SK-N-SH (cell line): ENCODE results near the gene AKR1C1. TPM values are rescaled to one million over a fixed set of nuclear protein-coding genes. Genes with fewer than 3 reads are reported as not detected.
"Not testable (repeated sequence)": the region's sequence is repeated elsewhere in the genome, so short reads cannot be mapped to it uniquely, and the experiment has no call there.

ENCODE experiments used
- CTCF ChIA-PET: fragments of 300-600, 350-600 bp; formaldehyde crosslinking; extraction: SDS; loops from one replicate; lab custom pipeline; 2021; lab: Yijun Ruan, JAX
- POLR2A ChIA-PET: fragments of 350-600 bp; sonication (Branson Sonifier 250); formaldehyde crosslinking; extraction: SDS; loops from one replicate; lab custom pipeline; 2020; ENCODE audit warnings: antibody characterized with exemption, inconsistent platforms; lab: Yijun Ruan, JAX
- DNase-seq: peaks from one replicate; pipeline ENCODE4 v3.0.0; 2012
- H2AFZ ChIP-seq: fragments of 200-600 bp; sonication (generic); 2 replicates; pipeline ENCODE4 v1.8.1; 2016; ENCODE audit warnings: antibody characterized with exemption, mild to moderate bottlenecking, low read depth
- H3F3A ChIP-seq: fragments of 200-600 bp; sonication (generic); replicated peaks from 2 replicates; pipeline ENCODE3; 2016; ENCODE audit warnings: antibody characterized with exemption, mild to moderate bottlenecking; ENCODE audit not compliant: insufficient read depth
- H3K27ac ChIP-seq, 2 experiments: fragments of 200-500 bp in 1 of 2; fragments of 200-600 bp in 1 of 2; sonication (Bioruptor generic) in 1 of 2; sonication (generic), shearing (Covaris generic) in 1 of 2; 2 replicates each; pipeline versions ENCODE4 v1.5.1 to v1.6.1; 2014 to 2016; ENCODE audit warnings: low read depth in 2 of 2, inconsistent platforms in 1 of 2, low read length in 1 of 2, mild to moderate bottlenecking in 1 of 2, mixed read lengths in 1 of 2
- H3K27me3 ChIP-seq: fragments of 200-600 bp; sonication (generic), shearing (Covaris generic); 2 replicates; pipeline ENCODE4 v1.6.1; 2016; ENCODE audit warnings: mixed run types; ENCODE audit not compliant: insufficient read depth
- H3K36me3 ChIP-seq, 2 experiments: fragments of 200-500 bp in 1 of 2; fragments of 200-600 bp in 1 of 2; sonication (Bioruptor generic) in 1 of 2; sonication (generic) in 1 of 2; replicated peaks in 1 of 2; 2 replicates each; pipeline versions ENCODE3 to v1.5.1; 2014 to 2016; ENCODE audit warnings: low read length in 1 of 2, mild to moderate bottlenecking in 1 of 2; ENCODE audit not compliant: insufficient read depth in 2 of 2, control insufficient read depth in 1 of 2
- H3K4me1 ChIP-seq, 2 experiments: fragments of 200-500 bp in 1 of 2; fragments of 200-600 bp in 1 of 2; sonication (Bioruptor generic) in 1 of 2; sonication (generic), shearing (Covaris generic) in 1 of 2; 2 replicates each; pipeline versions ENCODE4 v1.5.1 to v1.6.1; 2014 to 2016; ENCODE audit warnings: low read depth in 1 of 2, low read length in 1 of 2, mixed run types in 1 of 2; ENCODE audit not compliant: insufficient read depth in 2 of 2, control insufficient read depth in 1 of 2
- H3K4me2 ChIP-seq: fragments of 200-600 bp; sonication (generic), shearing (Covaris generic); 2 replicates; pipeline ENCODE4 v1.6.1; 2017; ENCODE audit warnings: mixed run types
- H3K4me3 ChIP-seq, 2 experiments: fragments of 200-500 bp in 1 of 2; fragments of 200-600 bp in 1 of 2; sonication (Bioruptor generic) in 1 of 2; sonication (generic), shearing (Covaris generic) in 1 of 2; 2 replicates each; pipeline versions ENCODE4 v1.5.1 to v1.8.1; 2014 to 2016; ENCODE audit warnings: low read depth in 2 of 2, inconsistent platforms in 1 of 2, low read length in 1 of 2, mild to moderate bottlenecking in 1 of 2, mixed read lengths in 1 of 2, moderate library complexity in 1 of 2
- H3K79me2 ChIP-seq: fragments of 200-600 bp; sonication (generic); 2 replicates; pipeline ENCODE4 v1.8.1; 2017; ENCODE audit warnings: mild to moderate bottlenecking; ENCODE audit not compliant: insufficient read depth
- H3K9ac ChIP-seq: fragments of 200-600 bp; sonication (generic); 2 replicates; pipeline ENCODE4 v1.6.1; 2017; ENCODE audit warnings: mixed run types
- H3K9me2 ChIP-seq: fragments of 200-600 bp; sonication (generic); 2 replicates; pipeline ENCODE4 v1.6.1; 2017; ENCODE audit warnings: mixed run types
- H3K9me3 ChIP-seq: fragments of 200-600 bp; sonication (generic); 2 replicates; pipeline ENCODE4 v1.6.1; 2017; ENCODE audit warnings: mixed run types, mild to moderate bottlenecking, moderate library complexity
- H4K20me1 ChIP-seq: fragments of 200-600 bp; sonication (generic); 2 replicates; pipeline ENCODE4 v1.6.1; 2017; ENCODE audit warnings: mild to moderate bottlenecking, mixed run types; ENCODE audit not compliant: insufficient read depth
- CHD2 ChIP-seq: fragments of 150-350 bp; IDR thresholded peaks from 2 replicates; pipeline ENCODE4 v1.6.1; 2018; ENCODE audit warnings: low read length; ENCODE audit not compliant: partially characterized antibody
- EP300 ChIP-seq, 2 experiments: IDR thresholded peaks; 2 replicates each; pipeline versions ENCODE4 v1.4.0 to v1.6.1; 2012; ENCODE audit warnings: borderline replicate concordance in 1 of 2, low read depth in 1 of 2, low read length in 1 of 2
- EZH2phosphoT487 ChIP-seq: fragments of 200-600 bp; sonication (generic); IDR thresholded peaks from 2 replicates; pipeline ENCODE4 v1.6.1; 2017; ENCODE audit warnings: low read depth, mixed run types, mild to moderate bottlenecking, antibody characterized with exemption, moderate library complexity, borderline replicate concordance
- FOXM1 ChIP-seq: IDR thresholded peaks from 2 replicates; pipeline ENCODE4 v1.4.0; 2012; ENCODE audit warnings: low read depth, mild to moderate bottlenecking
- MEF2A ChIP-seq: IDR thresholded peaks from 2 replicates; pipeline ENCODE4 v1.4.0; 2012; ENCODE audit warnings: low read depth, borderline replicate concordance
- NFIC ChIP-seq: IDR thresholded peaks from 2 replicates; pipeline ENCODE4 v1.4.0; 2012; ENCODE audit warnings: borderline replicate concordance
- NRF1 ChIP-seq: IDR thresholded peaks from 2 replicates; pipeline ENCODE4 v1.6.1; 2012; ENCODE audit warnings: low read depth, mild to moderate bottlenecking, low read length
- POLR2AphosphoS5 ChIP-seq: IDR thresholded peaks from 2 replicates; pipeline ENCODE4 v1.6.1; 2012; ENCODE audit warnings: low read depth, low read length
- RCOR1 ChIP-seq: fragments of 150-350 bp; IDR thresholded peaks from 2 replicates; pipeline ENCODE4 v1.6.1; 2017; ENCODE audit warnings: antibody characterized with exemption, low read length
- RFX5 ChIP-seq: IDR thresholded peaks from 2 replicates; pipeline ENCODE4 v1.6.1; 2012; ENCODE audit warnings: mild to moderate bottlenecking, improper control_type of control experiment, low read length
- SMC3 ChIP-seq: IDR thresholded peaks from 2 replicates; pipeline ENCODE4 v1.6.1; 2012; ENCODE audit warnings: low read depth, low read length, improper control_type of control experiment
- WGBS: methylation state at CpG from one replicate; pipeline ENCODE4 v1.1.6; 2017; ENCODE audit warnings: low lambda C conversion rate; 5-methylcytosine and 5-hydroxymethylcytosine counted together
- polyA plus RNA-seq, 3 experiments: library from polyadenylated mRNA; depleted of rRNA; stranded (reverse); fragments of >200 nt; gene quantifications; 2 replicates each; pipeline ENCODE4 v1.2.3, GENCODE V29; 2012
- TF ChIP-seq, protein P1 (sequence below): IDR thresholded peaks from 2 replicates; pipeline ENCODE4 v1.4.0; 2012; ENCODE audit warnings: low read depth, borderline replicate concordance
- TF ChIP-seq, protein P2 (sequence below): fragments of 150-350 bp; IDR thresholded peaks from 2 replicates; pipeline ENCODE4 v1.6.1; 2017; ENCODE audit warnings: antibody characterized with exemption, low read length, low read depth, borderline replicate concordance
- TF ChIP-seq, protein P3 (sequence below): fragments of 150-350 bp; IDR thresholded peaks from 2 replicates; pipeline ENCODE4 v1.6.1; 2016; ENCODE audit warnings: mild to moderate bottlenecking, low read depth, low read length

The AKR1C1 gene
- polyA plus RNA-seq, 1 of the 3 experiments (the other 2 are of a cell fraction), result 1.3 TPM

DNA sequence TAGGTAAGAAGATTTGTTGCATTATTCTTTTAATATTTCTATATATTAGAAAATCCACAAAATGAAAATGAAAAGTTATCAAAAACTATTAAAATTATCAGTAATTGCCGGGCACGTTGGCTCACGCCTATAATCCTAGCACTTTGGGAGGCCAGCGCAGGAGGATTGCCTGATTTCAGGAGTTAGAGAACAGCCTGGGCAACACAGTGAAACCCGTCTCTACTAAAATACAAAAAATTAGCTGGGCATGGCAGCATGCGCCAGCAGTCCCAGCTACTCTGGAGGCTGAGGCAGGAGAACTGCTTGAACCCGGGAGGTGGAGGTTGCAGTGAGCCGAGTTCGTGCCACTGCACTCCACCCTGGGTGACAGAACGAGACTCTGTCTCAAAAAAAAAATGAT is 29.3 kb downstream of the AKR1C1 start:
- H3K27me3 ChIP-seq, H3K9me2 ChIP-seq, CTCF ChIA-PET, DNase-seq, H3K27ac ChIP-seq, H3K79me2 ChIP-seq, H3F3A ChIP-seq, H3K4me3 ChIP-seq, H3K36me3 ChIP-seq, H3K4me1 ChIP-seq, H3K4me2 ChIP-seq, H3K9ac ChIP-seq, POLR2A ChIA-PET, H4K20me1 ChIP-seq, H2AFZ ChIP-seq, H3K9me3 ChIP-seq: not testable (repeated sequence)
- 50% methylated on average over 10 of the region's 10 CpGs for WGBS

DNA sequence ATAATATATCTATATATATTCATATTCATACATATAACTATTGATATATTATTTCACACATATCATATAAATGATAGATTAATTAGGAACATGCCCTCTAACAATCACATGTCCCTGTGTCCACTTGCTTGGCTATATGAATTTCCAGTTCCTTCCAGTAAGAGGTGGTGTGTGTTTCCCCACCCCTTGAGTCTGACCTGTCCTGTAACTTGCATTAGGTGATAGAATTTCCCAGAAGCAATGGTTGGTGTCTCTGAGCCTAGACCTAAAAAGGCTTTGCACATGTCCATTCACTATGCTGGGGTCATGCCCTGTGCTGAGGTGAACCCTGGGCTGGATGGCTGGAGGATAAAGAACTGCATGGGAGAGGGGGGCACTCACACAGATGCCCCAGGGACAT is 31.0 kb downstream of the AKR1C1 start:
- H3K36me3 ChIP-seq, H3K4me3 ChIP-seq, H3K79me2 ChIP-seq, H3K4me1 ChIP-seq, H2AFZ ChIP-seq, POLR2A ChIA-PET, H3K4me2 ChIP-seq, H3K9ac ChIP-seq, H3K27me3 ChIP-seq, H4K20me1 ChIP-seq, DNase-seq, H3F3A ChIP-seq, H3K27ac ChIP-seq, H3K9me3 ChIP-seq, H3K9me2 ChIP-seq, CTCF ChIA-PET: not testable (repeated sequence)

DNA sequence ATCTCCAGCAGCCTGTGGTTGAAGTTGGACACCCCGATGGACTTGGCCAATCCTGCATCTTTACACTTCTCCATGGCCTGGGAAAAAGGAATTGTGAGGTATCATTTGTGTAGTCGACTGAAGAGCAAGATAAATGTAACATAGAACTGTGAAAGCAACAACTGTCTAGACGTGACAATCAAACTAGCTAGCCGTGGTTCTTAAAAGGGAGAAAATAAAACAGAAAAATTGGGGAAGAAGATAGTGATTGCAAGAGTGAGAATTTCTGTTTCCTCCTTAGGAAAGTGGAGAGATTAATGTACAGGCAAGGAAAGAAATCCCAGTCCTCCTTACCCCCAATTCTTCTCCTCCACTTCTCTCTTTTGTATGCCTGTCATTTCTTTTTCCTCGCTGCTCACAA is 35.5 kb downstream of the AKR1C1 start:
- Histone ChIP-seq H3K9ac (no peak overlapping the region), H3K4me3 (no peak overlapping the region), H3K27ac (no peak overlapping the region), H3K4me1 (no peaks in the 10 kb centered on the region), H3F3A (no peaks in the 10 kb centered on the region), H3K36me3 (no peaks in the 10 kb centered on the region), H3K9me3 (no peaks in the 10 kb centered on the region), H3K79me2 (no peaks in the 10 kb centered on the region), H3K27me3 (no peaks in the 10 kb centered on the region), H4K20me1 (no peaks in the 10 kb centered on the region), H3K9me2 (no peaks in the 10 kb centered on the region), H2AFZ (no peak overlapping the region), H3K4me2 (no peak overlapping the region)
- no peak for DNase-seq
- ChIA-PET POLR2A (no interaction called here), CTCF (no interaction called here)
- 19% methylated on average over 5 of the region's 5 CpGs for WGBS
- TF ChIP-seq RFX5 (no peak), MEF2A (no peak)

DNA sequence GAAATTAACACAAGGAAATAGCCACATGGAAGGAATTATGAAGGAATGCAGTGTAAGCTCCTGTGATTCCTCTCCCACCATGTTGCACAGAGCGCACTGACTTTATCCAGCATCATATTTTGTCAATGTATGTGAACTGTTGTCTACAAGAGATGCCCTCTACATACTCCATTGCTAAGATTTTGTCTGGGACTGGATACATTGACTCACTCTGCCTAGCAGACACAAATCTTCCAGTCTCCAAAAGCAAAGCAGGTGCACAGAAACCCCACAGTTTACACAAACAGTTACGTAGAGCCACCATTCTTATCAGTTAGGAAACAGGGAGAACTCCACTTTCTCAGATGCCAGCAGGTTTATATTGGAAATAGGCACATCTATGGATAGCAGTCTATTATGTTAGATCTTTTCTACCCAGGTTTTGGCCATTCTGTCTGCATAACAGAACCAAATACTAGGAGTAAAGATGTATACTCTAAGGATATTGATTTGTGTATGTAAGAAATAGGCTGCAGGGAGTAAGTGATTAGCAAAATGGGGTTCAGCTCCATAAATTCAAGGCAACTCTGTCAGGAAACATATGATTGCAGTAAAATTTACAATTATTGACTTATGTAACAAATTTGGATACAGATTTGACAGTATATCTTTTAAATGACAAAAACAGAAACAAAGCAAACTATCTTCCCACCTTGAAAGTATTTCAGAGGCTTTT is 39.0 kb downstream of the AKR1C1 start:
- H2AFZ ChIP-seq, result no peak overlapping the region
- no peaks in the 10 kb centered on the region for H3K9me3 ChIP-seq
- ChIA-PET POLR2A (no interaction called here), CTCF (no interaction called here)
- no peaks in the 10 kb centered on the region for H3K9me2 ChIP-seq
- no peaks in the 10 kb centered on the region for H3K4me1 ChIP-seq
- no peak for DNase-seq
- no peak overlapping the region for H3K4me3 ChIP-seq
- H3K79me2 ChIP-seq, result no peaks in the 10 kb centered on the region
- no peaks in the 10 kb centered on the region for H3F3A ChIP-seq
- H3K27me3 ChIP-seq, result no peaks in the 10 kb centered on the region; the same call in 1 of the 2 replicates
- H4K20me1 ChIP-seq, result no peaks in the 10 kb centered on the region
- H3K4me2 ChIP-seq, result no peak overlapping the region
- no peaks in the 10 kb centered on the region for H3K36me3 ChIP-seq
- no peak overlapping the region for H3K27ac ChIP-seq
- WGBS, result 40% methylated on average over 2 of the region's 2 CpGs
- no peak overlapping the region for H3K9ac ChIP-seq
- TF ChIP-seq SMC3, result no peak
- TF ChIP-seq, protein P1, sequence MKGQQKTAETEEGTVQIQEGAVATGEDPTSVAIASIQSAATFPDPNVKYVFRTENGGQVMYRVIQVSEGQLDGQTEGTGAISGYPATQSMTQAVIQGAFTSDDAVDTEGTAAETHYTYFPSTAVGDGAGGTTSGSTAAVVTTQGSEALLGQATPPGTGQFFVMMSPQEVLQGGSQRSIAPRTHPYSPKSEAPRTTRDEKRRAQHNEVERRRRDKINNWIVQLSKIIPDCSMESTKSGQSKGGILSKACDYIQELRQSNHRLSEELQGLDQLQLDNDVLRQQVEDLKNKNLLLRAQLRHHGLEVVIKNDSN, result no peak
- no peak for TF ChIP-seq RCOR1
- no peak for TF ChIP-seq EZH2phosphoT487
- TF ChIP-seq CHD2, result no peak
- TF ChIP-seq POLR2AphosphoS5, result no peak
- no peak for TF ChIP-seq EP300 (IDR thresholded peaks at IDR 0.05; ENCODE audit: borderline replicate concordance in 1 of 2, low read depth in 1 of 2, low read length in 1 of 2)
- TF ChIP-seq, protein P2, sequence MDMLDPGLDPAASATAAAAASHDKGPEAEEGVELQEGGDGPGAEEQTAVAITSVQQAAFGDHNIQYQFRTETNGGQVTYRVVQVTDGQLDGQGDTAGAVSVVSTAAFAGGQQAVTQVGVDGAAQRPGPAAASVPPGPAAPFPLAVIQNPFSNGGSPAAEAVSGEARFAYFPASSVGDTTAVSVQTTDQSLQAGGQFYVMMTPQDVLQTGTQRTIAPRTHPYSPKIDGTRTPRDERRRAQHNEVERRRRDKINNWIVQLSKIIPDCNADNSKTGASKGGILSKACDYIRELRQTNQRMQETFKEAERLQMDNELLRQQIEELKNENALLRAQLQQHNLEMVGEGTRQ, result no peak
- no peak for TF ChIP-seq NRF1
- TF ChIP-seq MEF2A, result no peak
- TF ChIP-seq, protein P3, sequence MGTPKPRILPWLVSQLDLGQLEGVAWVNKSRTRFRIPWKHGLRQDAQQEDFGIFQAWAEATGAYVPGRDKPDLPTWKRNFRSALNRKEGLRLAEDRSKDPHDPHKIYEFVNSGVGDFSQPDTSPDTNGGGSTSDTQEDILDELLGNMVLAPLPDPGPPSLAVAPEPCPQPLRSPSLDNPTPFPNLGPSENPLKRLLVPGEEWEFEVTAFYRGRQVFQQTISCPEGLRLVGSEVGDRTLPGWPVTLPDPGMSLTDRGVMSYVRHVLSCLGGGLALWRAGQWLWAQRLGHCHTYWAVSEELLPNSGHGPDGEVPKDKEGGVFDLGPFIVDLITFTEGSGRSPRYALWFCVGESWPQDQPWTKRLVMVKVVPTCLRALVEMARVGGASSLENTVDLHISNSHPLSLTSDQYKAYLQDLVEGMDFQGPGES, result no peak
- TF ChIP-seq FOXM1, result no peak
- TF ChIP-seq NFIC, result no peak
